GM12878 (cell line): ENCODE measurements around the gene PRKCB. TPM values are rescaled to one million over a fixed set of nuclear protein-coding genes. Genes with fewer than 3 reads are reported as not detected.

Experiments used
- ATF7 ChIP-seq: fragments of 450-650 bp; IDR thresholded peaks from 2 replicates; pipeline ENCODE4 v1.6.1; 2016; ENCODE audit warnings: low read depth, mild to moderate bottlenecking
- CBX5 ChIP-seq: sonication (generic); IDR thresholded peaks from 2 replicates; pipeline ENCODE4 v1.6.1; 2016; ENCODE audit warnings: low read depth, moderate library complexity, mild to moderate bottlenecking, inconsistent platforms
- CHD2 ChIP-seq: IDR thresholded peaks from 2 replicates; pipeline ENCODE4 v1.6.1; 2011; ENCODE audit warnings: low read depth, low read length, improper control_type of control experiment, borderline replicate concordance
- EED ChIP-seq: sonication (generic); IDR thresholded peaks from 2 replicates; pipeline ENCODE4 v1.6.1; 2016; ENCODE audit warnings: antibody characterized with exemption, low read depth
- HSF1 ChIP-seq: fragments of 150-350 bp; IDR thresholded peaks from 2 replicates; pipeline ENCODE4 v1.6.1; 2014; ENCODE audit warnings: mild to moderate bottlenecking, low read depth, low read length
- JUNB ChIP-seq: IDR thresholded peaks from 2 replicates; pipeline ENCODE4 v1.6.1; 2016; ENCODE audit warnings: antibody characterized with exemption, mild to moderate bottlenecking
- JUND ChIP-seq: IDR thresholded peaks from 2 replicates; pipeline ENCODE4 v1.6.1; 2012; ENCODE audit warnings: low read depth, mild to moderate bottlenecking, low read length, improper control_type of control experiment, moderate library complexity
- KDM1A ChIP-seq: fragments of 200-600 bp; sonication (generic); IDR thresholded peaks from 2 replicates; pipeline ENCODE4 v1.6.1; 2016; ENCODE audit warnings: borderline replicate concordance
- LARP7 ChIP-seq: fragments of 450-650 bp; IDR thresholded peaks from 2 replicates; pipeline ENCODE4 v1.6.1; 2017; ENCODE audit warnings: mild to moderate bottlenecking
- MEF2A ChIP-seq: IDR thresholded peaks from 2 replicates; pipeline ENCODE4 v1.6.1; 2011; ENCODE audit warnings: low read depth, mild to moderate bottlenecking, low read length, moderate library complexity; ENCODE audit not compliant: insufficient read depth
- MYC ChIP-seq: IDR thresholded peaks from 2 replicates; pipeline ENCODE4 v1.6.1; 2011; ENCODE audit warnings: mild to moderate bottlenecking, low read length, moderate library complexity, inconsistent platforms; ENCODE audit not compliant: insufficient read depth, insufficient replicate concordance, insufficient read length, severe bottlenecking
- NBN ChIP-seq: fragments of 450-650 bp; IDR thresholded peaks from 2 replicates; pipeline ENCODE4 v1.6.1; 2016
- NFYA ChIP-seq: IDR thresholded peaks from 2 replicates; pipeline ENCODE4 v1.6.1; 2011; ENCODE audit warnings: low read depth, mild to moderate bottlenecking, low read length, improper control_type of control experiment, borderline replicate concordance
- NR2F1 ChIP-seq: fragments of 450-650 bp; conservative IDR thresholded peaks from 2 replicates; pipeline ENCODE4 v1.6.1; 2017; ENCODE audit warnings: mild to moderate bottlenecking
- RUNX3 ChIP-seq: IDR thresholded peaks from 2 replicates; pipeline ENCODE4 v1.6.1; 2012; ENCODE audit warnings: low read length, inconsistent platforms
- SPI1 ChIP-seq: IDR thresholded peaks from 2 replicates; pipeline ENCODE4 v1.6.1; 2011; ENCODE audit warnings: low read depth, mild to moderate bottlenecking, low read length, moderate library complexity, borderline replicate concordance; ENCODE audit not compliant: insufficient read depth
- SRF ChIP-seq, 2 experiments: IDR thresholded peaks; 2 replicates each; pipeline ENCODE4 v1.6.1; 2011; ENCODE audit warnings: low read depth in 2 of 2, low read length in 2 of 2, mild to moderate bottlenecking in 1 of 2, moderate library complexity in 1 of 2
- YY1 ChIP-seq: IDR thresholded peaks from 2 replicates; pipeline ENCODE4 v1.6.1; 2011; ENCODE audit warnings: low read depth, mild to moderate bottlenecking, low read length
- polyA plus RNA-seq, 11 experiments: library from polyadenylated mRNA; depleted of rRNA in 4 of 11; unstranded in 6 of 11; stranded (reverse) in 5 of 11; fragments of >200 nt; fragmentation: Nextera tagmentation in 4 of 11; fragmentation: Illumina TruSeq in 1 of 11; extraction: Ambion mirVana in 4 of 11; extraction: Trizol in 1 of 11; gene quantifications; 1 replicate in 1 of 11; 2 replicates in 10 of 11; pipeline versions ENCODE4 v1.2.1 to v1.2.3, GENCODE V29; 2011 to 2016; ENCODE audit warnings: inconsistent platforms in 2 of 11, missing spikeins in 2 of 11, low read depth in 1 of 11
- total RNA-seq, 4 experiments: library from RNA; depleted of rRNA in 3 of 4; stranded (reverse); fragments of >200 nt in 3 of 4; fragmentation: Illumina TruSeq in 1 of 4; extraction: Trizol in 1 of 4; gene quantifications; 2 replicates each; pipeline versions ENCODE4 v1.2.1 to v1.2.3, GENCODE V29; 2013 to 2021
- TF ChIP-seq, protein P1 (sequence below): IDR thresholded peaks from 2 replicates; pipeline ENCODE4 v1.6.1; 2011; ENCODE audit warnings: low read depth, low read length, improper control_type of control experiment, borderline replicate concordance
- TF ChIP-seq, protein P2 (sequence below): fragments of 450-650 bp; formaldehyde crosslinking; IDR thresholded peaks from 2 replicates; pipeline ENCODE4 v1.4.0; 2020; ENCODE audit warnings: mild to moderate bottlenecking, moderate library complexity
- TF ChIP-seq, protein P3 (sequence below): IDR thresholded peaks from 2 replicates; pipeline ENCODE4 v1.6.1; 2012; ENCODE audit warnings: low read depth, low read length, improper control_type of control experiment
- TF ChIP-seq, protein P4 (sequence below): IDR thresholded peaks from 2 replicates; pipeline ENCODE4 v1.6.1; 2012; ENCODE audit warnings: low read depth, low read length, improper control_type of control experiment
- TF ChIP-seq, protein P5 (sequence below): IDR thresholded peaks from 2 replicates; pipeline ENCODE4 v1.6.1; 2012; ENCODE audit warnings: low read depth, low read length, improper control_type of control experiment

The PRKCB gene
- total and polyA plus RNA-seq, 10 of the 15 experiments (the other 5 are each of a cell fraction or from before 2014, with no cell fraction given) = 21.4 to 158 (median 97.3) TPM

DNA sequence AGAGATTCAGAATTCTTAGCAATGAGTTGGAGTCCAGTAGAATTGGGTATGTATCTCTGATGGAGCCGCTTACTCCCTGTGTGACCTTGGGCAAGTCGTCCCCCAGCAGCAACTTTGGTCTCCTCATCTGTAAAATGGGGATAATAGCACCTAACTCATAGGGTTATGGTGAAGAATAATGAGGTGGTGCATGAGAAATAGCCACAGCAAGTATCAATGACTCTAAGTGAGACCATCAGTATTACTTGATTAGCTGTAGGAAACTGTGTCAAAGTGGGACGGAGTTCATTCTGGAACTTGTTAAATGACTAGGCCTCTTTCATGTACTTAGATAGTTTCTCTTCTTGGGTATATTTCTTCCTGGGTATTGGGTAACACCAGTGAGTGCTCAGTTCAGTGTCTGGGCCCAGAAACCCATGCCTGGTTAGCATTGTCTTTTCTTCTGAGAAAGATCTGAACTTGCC is 6.4 kb downstream of the PRKCB start (continued):
- TF ChIP-seq, protein P1, sequence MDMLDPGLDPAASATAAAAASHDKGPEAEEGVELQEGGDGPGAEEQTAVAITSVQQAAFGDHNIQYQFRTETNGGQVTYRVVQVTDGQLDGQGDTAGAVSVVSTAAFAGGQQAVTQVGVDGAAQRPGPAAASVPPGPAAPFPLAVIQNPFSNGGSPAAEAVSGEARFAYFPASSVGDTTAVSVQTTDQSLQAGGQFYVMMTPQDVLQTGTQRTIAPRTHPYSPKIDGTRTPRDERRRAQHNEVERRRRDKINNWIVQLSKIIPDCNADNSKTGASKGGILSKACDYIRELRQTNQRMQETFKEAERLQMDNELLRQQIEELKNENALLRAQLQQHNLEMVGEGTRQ = no peak
- TF ChIP-seq SPI1 (no peak), EED (peak; percentile 90), MEF2A (peak; percentile 87; the same call in 1 of the 2 replicates), NR2F1 (peak; percentile 86), NBN (peak; percentile 91), HSF1 (no peak), KDM1A (peak; percentile 75; the same call in 1 of the 2 replicates), SRF (IDR thresholded peaks at IDR 0.05; ENCODE audit: low read depth in 2 of 2, low read length in 2 of 2) (peak in 1 of 2 experiments; percentile 73; a peak in 1 of 4 replicates), YY1 (peak; percentile 52; the same call in 1 of the 2 replicates), ATF7 (peak; percentile 80), LARP7 (no peak), JUND (peak; percentile 84), JUNB (peak; percentile 99), NFYA (no peak), RUNX3 (peak; percentile 95), CBX5 (peak; percentile 92; the same call in 1 of the 2 replicates), MYC (no peak), CHD2 (peak; percentile 53; the same call in 1 of the 2 replicates)
- TF ChIP-seq, protein P2, sequence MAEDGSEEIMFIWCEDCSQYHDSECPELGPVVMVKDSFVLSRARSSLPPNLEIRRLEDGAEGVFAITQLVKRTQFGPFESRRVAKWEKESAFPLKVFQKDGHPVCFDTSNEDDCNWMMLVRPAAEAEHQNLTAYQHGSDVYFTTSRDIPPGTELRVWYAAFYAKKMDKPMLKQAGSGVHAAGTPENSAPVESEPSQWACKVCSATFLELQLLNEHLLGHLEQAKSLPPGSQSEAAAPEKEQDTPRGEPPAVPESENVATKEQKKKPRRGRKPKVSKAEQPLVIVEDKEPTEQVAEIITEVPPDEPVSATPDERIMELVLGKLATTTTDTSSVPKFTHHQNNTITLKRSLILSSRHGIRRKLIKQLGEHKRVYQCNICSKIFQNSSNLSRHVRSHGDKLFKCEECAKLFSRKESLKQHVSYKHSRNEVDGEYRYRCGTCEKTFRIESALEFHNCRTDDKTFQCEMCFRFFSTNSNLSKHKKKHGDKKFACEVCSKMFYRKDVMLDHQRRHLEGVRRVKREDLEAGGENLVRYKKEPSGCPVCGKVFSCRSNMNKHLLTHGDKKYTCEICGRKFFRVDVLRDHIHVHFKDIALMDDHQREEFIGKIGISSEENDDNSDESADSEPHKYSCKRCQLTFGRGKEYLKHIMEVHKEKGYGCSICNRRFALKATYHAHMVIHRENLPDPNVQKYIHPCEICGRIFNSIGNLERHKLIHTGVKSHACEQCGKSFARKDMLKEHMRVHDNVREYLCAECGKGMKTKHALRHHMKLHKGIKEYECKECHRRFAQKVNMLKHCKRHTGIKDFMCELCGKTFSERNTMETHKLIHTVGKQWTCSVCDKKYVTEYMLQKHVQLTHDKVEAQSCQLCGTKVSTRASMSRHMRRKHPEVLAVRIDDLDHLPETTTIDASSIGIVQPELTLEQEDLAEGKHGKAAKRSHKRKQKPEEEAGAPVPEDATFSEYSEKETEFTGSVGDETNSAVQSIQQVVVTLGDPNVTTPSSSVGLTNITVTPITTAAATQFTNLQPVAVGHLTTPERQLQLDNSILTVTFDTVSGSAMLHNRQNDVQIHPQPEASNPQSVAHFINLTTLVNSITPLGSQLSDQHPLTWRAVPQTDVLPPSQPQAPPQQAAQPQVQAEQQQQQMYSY (CRISPR knock-in tag) = no peak
- TF ChIP-seq, protein P3, sequence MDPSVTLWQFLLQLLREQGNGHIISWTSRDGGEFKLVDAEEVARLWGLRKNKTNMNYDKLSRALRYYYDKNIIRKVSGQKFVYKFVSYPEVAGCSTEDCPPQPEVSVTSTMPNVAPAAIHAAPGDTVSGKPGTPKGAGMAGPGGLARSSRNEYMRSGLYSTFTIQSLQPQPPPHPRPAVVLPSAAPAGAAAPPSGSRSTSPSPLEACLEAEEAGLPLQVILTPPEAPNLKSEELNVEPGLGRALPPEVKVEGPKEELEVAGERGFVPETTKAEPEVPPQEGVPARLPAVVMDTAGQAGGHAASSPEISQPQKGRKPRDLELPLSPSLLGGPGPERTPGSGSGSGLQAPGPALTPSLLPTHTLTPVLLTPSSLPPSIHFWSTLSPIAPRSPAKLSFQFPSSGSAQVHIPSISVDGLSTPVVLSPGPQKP = 0 out of 2 replicates have a peak, but pooled peaks have one; percentile 23
- TF ChIP-seq, protein P4, sequence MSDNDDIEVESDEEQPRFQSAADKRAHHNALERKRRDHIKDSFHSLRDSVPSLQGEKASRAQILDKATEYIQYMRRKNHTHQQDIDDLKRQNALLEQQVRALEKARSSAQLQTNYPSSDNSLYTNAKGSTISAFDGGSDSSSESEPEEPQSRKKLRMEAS = no peak
- TF ChIP-seq, protein P5, sequence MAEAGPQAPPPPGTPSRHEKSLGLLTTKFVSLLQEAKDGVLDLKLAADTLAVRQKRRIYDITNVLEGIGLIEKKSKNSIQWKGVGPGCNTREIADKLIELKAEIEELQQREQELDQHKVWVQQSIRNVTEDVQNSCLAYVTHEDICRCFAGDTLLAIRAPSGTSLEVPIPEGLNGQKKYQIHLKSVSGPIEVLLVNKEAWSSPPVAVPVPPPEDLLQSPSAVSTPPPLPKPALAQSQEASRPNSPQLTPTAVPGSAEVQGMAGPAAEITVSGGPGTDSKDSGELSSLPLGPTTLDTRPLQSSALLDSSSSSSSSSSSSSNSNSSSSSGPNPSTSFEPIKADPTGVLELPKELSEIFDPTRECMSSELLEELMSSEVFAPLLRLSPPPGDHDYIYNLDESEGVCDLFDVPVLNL = no peak
